Measurements from ENCODE around the gene PAXIP1. TPM values are rescaled to one million over a fixed set of nuclear protein-coding genes. Genes with fewer than 3 reads are reported as not detected.

The PAXIP1 gene
- total and polyA plus RNA-seq, 10 of the 15 experiments (the other 5 are each of a cell fraction or from before 2014, with no cell fraction given) = 7.3 to 27.2 (median 18.1) TPM

DNA sequence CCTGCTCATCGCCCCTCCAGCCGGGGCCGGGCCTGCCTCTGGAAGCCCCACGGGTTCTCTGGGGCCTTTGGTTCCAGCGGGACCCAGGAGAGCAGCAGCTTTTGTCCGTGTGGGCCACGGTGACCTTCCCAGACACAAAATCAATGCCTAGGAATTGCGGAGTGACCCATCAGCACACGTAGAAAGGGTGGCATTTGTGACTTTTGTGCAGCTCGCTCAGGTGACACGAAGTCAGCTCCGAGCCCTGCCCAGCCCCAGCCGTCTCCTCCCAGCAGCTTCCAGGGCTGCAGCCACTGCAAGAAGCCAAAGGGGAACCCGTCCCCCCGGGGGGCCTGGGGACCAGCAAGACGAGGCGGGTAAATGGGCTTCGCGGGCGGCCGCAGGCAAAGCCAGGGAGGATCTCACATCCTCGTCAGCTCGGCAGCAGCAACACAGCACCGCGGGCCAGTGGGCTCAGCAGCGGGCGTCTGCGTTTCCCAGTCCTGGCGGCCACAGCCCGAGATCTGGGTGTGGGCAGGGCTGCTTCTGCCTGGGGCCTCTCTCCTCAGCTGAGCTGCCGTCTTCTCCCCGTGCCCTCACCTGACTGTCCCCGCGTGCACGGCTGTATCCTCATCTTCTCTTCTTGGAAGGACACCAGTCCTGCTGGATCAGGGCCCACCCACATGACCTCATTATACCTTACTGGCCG is 88.5 kb downstream of the PAXIP1 start:
- SMC1A ChIA-PET (ENCODE audit: uncharacterized antibody, unreplicated experiment) = interaction anchor here (0.9 to 3.1 kb wide), 5 partner anchors 13 to 81 kb away, joined by 3 to 16 read pairs (median 4); no protein-coding TSS in a partner anchor
- Histone ChIP-seq H3K36me3 (ENCODE audit: control insufficient read depth in 2 of 2, insufficient read depth in 2 of 2, low read length in 1 of 2) (no peaks in the 10 kb centered on the region), H3K27ac (ENCODE audit: control insufficient read depth, insufficient read depth) (no peak overlapping the region), H3K4me2 (ENCODE audit: control insufficient read depth, insufficient read depth) (peak overlapping the region; percentile 15), H3K9ac (ENCODE audit: control insufficient read depth, insufficient read depth, low read length) (no peak overlapping the region), H3K4me1 (ENCODE audit: control insufficient read depth, insufficient read depth, low read length) (no peaks in the 10 kb centered on the region), H3K9me3 (replicated peaks; ENCODE audit: control insufficient read depth, insufficient read depth, low read length) (peaks cover 3% of the 10 kb centered on the region; the same call in 1 of the 3 replicates), H2AFZ (ENCODE audit: control insufficient read depth, low read depth, low read length) (no peak overlapping the region; the same call in 1 of the 2 replicates), H4K20me1 (ENCODE audit: control insufficient read depth, insufficient read depth) (no peaks in the 10 kb centered on the region), H3K4me3 (no peak overlapping the region), H3K27me3 (replicated peaks in 1 of 2; ENCODE audit: control insufficient read depth in 2 of 2, insufficient read depth in 2 of 2, low read length in 1 of 2) (no peaks in the 10 kb centered on the region; a peak in 1 of 4 replicates), H3K79me2 (ENCODE audit: control insufficient read depth, insufficient read depth, low read length) (no peaks in the 10 kb centered on the region)
- 37% methylated on average over 34 of the region's 36 CpGs for WGBS (ENCODE audit: insufficient coverage, insufficient replicate concordance, low lambda C conversion rate, missing lambda C conversion rate)
- CTCF ChIA-PET = interaction anchor here (0.6 to 8.1 kb wide), 20 partner anchors 9 to 563 kb away, joined by 3 to 61 read pairs (median 4); no protein-coding TSS in a partner anchor
- ATAC-seq (no peak; the same call in 2 of the 3 replicates), FAIRE-seq (no peak), DNase-seq (ENCODE audit: low read depth, low spot score) (no peak)
- BruUV-seq (replicated peaks) = no TSS peak
- intact Hi-C loops (cut with micrococcal nuclease; ENCODE audit: unreplicated experiment) = loop anchor here (5.0 kb wide), 2 partner anchors 47 to 428 kb away; no protein-coding TSS in a partner anchor
- RAD21 ChIA-PET (ENCODE audit: unreplicated experiment) = interaction anchor here (0.6 to 1.2 kb wide), 4 partner anchors 14 to 585 kb away, joined by 3 to 7 read pairs (median 4); no protein-coding TSS in a partner anchor
- TF ChIP-seq SREBF2 (IDR thresholded peaks at IDR 0.05; ENCODE audit: low read length) (no peak), ZSCAN29 (IDR thresholded peaks at IDR 0.05) (no peak), MXI1 (IDR thresholded peaks at IDR 0.05; ENCODE audit: low read depth, low read length) (no peak), POLR2AphosphoS2 (IDR thresholded peaks at IDR 0.05; ENCODE audit: low read depth, low read length) (no peak), CEBPZ (IDR thresholded peaks at IDR 0.05; ENCODE audit: low read depth, low read length) (no peak), CHD2 (IDR thresholded peaks at IDR 0.05; ENCODE audit: borderline replicate concordance, low read depth, low read length) (no peak), SIN3A (IDR thresholded peaks at IDR 0.05; ENCODE audit: low read depth, low read length) (no peak), NBN (IDR thresholded peaks at IDR 0.05) (no peak)
- TF ChIP-seq, protein P1, sequence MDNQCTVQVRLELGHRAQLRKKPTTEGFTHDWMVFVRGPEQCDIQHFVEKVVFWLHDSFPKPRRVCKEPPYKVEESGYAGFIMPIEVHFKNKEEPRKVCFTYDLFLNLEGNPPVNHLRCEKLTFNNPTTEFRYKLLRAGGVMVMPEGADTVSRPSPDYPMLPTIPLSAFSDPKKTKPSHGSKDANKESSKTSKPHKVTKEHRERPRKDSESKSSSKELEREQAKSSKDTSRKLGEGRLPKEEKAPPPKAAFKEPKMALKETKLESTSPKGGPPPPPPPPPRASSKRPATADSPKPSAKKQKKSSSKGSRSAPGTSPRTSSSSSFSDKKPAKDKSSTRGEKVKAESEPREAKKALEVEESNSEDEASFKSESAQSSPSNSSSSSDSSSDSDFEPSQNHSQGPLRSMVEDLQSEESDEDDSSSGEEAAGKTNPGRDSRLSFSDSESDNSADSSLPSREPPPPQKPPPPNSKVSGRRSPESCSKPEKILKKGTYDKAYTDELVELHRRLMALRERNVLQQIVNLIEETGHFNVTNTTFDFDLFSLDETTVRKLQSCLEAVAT (IDR thresholded peaks at IDR 0.05) = no peak
- TF ChIP-seq, protein P2, sequence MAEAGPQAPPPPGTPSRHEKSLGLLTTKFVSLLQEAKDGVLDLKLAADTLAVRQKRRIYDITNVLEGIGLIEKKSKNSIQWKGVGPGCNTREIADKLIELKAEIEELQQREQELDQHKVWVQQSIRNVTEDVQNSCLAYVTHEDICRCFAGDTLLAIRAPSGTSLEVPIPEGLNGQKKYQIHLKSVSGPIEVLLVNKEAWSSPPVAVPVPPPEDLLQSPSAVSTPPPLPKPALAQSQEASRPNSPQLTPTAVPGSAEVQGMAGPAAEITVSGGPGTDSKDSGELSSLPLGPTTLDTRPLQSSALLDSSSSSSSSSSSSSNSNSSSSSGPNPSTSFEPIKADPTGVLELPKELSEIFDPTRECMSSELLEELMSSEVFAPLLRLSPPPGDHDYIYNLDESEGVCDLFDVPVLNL (IDR thresholded peaks at IDR 0.05; ENCODE audit: low read depth, low read length) = no peak
- POLR2A ChIA-PET = no interaction called here
- in situ Hi-C loops (cut with MboI) = no loop called here

Measured in GM12878 (cell line).